Keratinocyte (primary cell): Measurements from ENCODE around the gene PDZD2. TPM values are rescaled to one million over a fixed set of nuclear protein-coding genes. Genes with fewer than 3 reads are reported as not detected.

ENCODE experiments used
- DNase-seq: peaks from one replicate; pipeline ENCODE4 v3.0.0-alpha.2; 2011; ENCODE audit warnings: low read depth, missing footprints, low spot score
- FAIRE-seq: peaks from 2 replicates; lab custom pipeline; 2011; peaks lifted over from hg19 to GRCh38; lab: Jason Lieb, UNC
- H2AFZ ChIP-seq: 2 replicates; pipeline ENCODE4 v1.6.0; 2012; ENCODE audit warnings: low read length, control low read depth, inconsistent platforms; ENCODE audit not compliant: control insufficient read depth
- H3K27ac ChIP-seq: 2 replicates; pipeline ENCODE4 v1.5.1; 2011; ENCODE audit warnings: low read length; ENCODE audit not compliant: control insufficient read depth, insufficient read depth
- H3K27me3 ChIP-seq: 3 replicates; pipeline ENCODE4 v1.6.0; 2011; ENCODE audit warnings: low read length; ENCODE audit not compliant: control insufficient read depth, insufficient read depth; ENCODE audit errors: extremely low read depth
- H3K36me3 ChIP-seq, 2 experiments: 2 replicates in 1 of 2; 3 replicates in 1 of 2; pipeline ENCODE4 v1.5.1; 2011; ENCODE audit warnings: low read length in 2 of 2, mild to moderate bottlenecking in 1 of 2; ENCODE audit not compliant: control insufficient read depth in 2 of 2, insufficient read depth in 2 of 2; ENCODE audit errors: extremely low read depth in 1 of 2
- H3K4me1 ChIP-seq: 3 replicates; pipeline ENCODE4 v1.5.1; 2011; ENCODE audit warnings: low read length; ENCODE audit not compliant: control insufficient read depth, insufficient read depth; ENCODE audit errors: extremely low read depth
- H3K4me2 ChIP-seq: 3 replicates; pipeline ENCODE4 v1.6.0; 2011; ENCODE audit warnings: low read depth, low read length; ENCODE audit not compliant: control insufficient read depth, insufficient read depth; ENCODE audit errors: extremely low read depth
- H3K4me3 ChIP-seq, 3 experiments: fragments of 200-600 bp in 1 of 3; sonication (generic) in 1 of 3; 2 replicates in 2 of 3; 3 replicates in 1 of 3; pipeline ENCODE4 v1.5.1; 2011 to 2016; ENCODE audit warnings: low read length in 3 of 3, mild to moderate bottlenecking in 3 of 3, control low read depth in 2 of 3, inconsistent platforms in 1 of 3, low read depth in 1 of 3, mixed read lengths in 1 of 3, mixed run types in 1 of 3, moderate library complexity in 1 of 3; ENCODE audit not compliant: control insufficient read depth in 2 of 3, insufficient read depth in 2 of 3; ENCODE audit errors: extremely low read depth in 1 of 3
- H3K79me2 ChIP-seq: 2 replicates; pipeline ENCODE4 v1.6.0; 2012; ENCODE audit warnings: low read length; ENCODE audit not compliant: control insufficient read depth, insufficient read depth
- H3K9ac ChIP-seq: 3 replicates; pipeline ENCODE4 v1.6.0; 2011; ENCODE audit warnings: low read length; ENCODE audit not compliant: control insufficient read depth, insufficient read depth; ENCODE audit errors: extremely low read depth
- H3K9me1 ChIP-seq: 3 replicates; pipeline ENCODE4 v1.6.0; 2011; ENCODE audit warnings: low read length; ENCODE audit not compliant: control insufficient read depth, insufficient read depth; ENCODE audit errors: extremely low read depth
- H3K9me3 ChIP-seq: 2 replicates; pipeline ENCODE4 v1.5.1; 2012; ENCODE audit warnings: low read depth, low read length; ENCODE audit not compliant: control insufficient read depth
- H4K20me1 ChIP-seq: 3 replicates; pipeline ENCODE4 v1.6.0; 2011; ENCODE audit warnings: low read length; ENCODE audit not compliant: control insufficient read depth, insufficient read depth; ENCODE audit errors: extremely low read depth
- CTCF ChIP-seq, 3 experiments: IDR thresholded peaks in 1 of 3; conservative IDR thresholded peaks in 1 of 3; optimal IDR thresholded peaks in 1 of 3; 2 replicates in 2 of 3; 3 replicates in 1 of 3; pipeline versions ENCODE3 to v1.5.1; 2011; ENCODE audit warnings: low read length in 3 of 3, mild to moderate bottlenecking in 3 of 3, moderate library complexity in 2 of 3, control low read depth in 1 of 3, inconsistent platforms in 1 of 3; ENCODE audit not compliant: insufficient read depth in 2 of 3; ENCODE audit errors: extremely low read depth in 1 of 3
- EZH2 ChIP-seq: IDR thresholded peaks from one replicate; pipeline ENCODE4 v1.6.1; 2012; ENCODE audit warnings: inconsistent platforms, mild to moderate bottlenecking, low read length, moderate library complexity
- dilution Hi-C: fragments of 300-500 bp; cut with MboI; formaldehyde crosslinking; loops from one replicate; pipeline ENCODE4 v1.7.0; 2020; ENCODE audit warnings: low sequenced_read_pairs; ENCODE audit not compliant: extremely low pct_ligation_motif_present
- polyA plus RNA-seq, 5 experiments: library from polyadenylated mRNA; depleted of rRNA in 3 of 5; stranded (reverse) in 3 of 5; stranded (forward) in 1 of 5; unstranded in 1 of 5; fragments of >200 nt; gene quantifications; 1 replicate in 1 of 5; 2 replicates in 3 of 5; 3 replicates in 1 of 5; pipeline versions ENCODE4 v1.2.1 to v1.2.3, GENCODE V29; 2011 to 2012; ENCODE audit warnings: missing spikeins in 2 of 5, low read depth in 1 of 5, low replicate concordance in 1 of 5

The PDZD2 gene
- polyA plus RNA-seq, 1 donor (not counting 4 experiments of a cell fraction or from before 2014, with no cell fraction given) = 7.3 TPM

DNA sequence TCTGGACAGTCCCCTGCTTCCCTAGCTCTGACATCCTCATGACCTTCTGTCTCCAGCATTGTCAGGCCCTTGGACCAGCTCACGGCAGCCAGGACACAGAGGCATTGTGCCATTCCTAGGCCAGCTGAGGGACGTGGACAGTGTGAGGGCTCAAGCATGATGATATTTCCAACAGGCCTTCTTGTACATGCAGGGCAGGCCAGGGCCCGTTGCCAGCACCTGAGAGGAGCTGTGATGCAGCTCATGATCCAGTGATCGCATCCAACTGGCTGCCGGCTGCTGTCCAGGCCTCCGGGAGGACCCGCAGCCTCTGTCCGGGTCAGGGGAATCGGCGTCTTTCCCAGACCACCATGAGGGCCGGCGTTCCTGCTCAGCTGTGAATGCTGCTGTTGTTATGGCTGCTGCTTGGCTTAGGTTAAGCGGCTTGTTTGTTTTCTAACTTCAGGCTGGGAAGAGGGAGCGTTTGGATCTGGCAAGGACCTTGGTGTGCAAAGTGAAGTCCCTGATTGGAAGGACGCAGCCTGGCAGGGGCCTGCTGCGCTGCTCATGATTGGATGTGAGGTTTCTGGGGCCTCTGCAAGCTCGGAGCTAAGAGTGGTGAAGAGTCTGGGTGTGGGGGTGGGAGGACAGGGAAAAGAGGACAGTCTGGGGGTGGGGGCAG lies 53.8 kb downstream of the PDZD2 start:
- dilution Hi-C loops = no loop called here
- FAIRE-seq (no peak), DNase-seq (no peak)
- Histone ChIP-seq H3K9me1 (no peaks in the 10 kb centered on the region), H3K4me2 (no peak overlapping the region), H3K79me2 (no peaks in the 10 kb centered on the region), H2AFZ (no peak overlapping the region), H3K9me3 (no peaks in the 10 kb centered on the region), H4K20me1 (no peaks in the 10 kb centered on the region), H3K4me1 (no peaks in the 10 kb centered on the region), H3K27ac (no peak overlapping the region), H3K9ac (no peak overlapping the region), H3K36me3 (no peaks in the 10 kb centered on the region), H3K27me3 (no peaks in the 10 kb centered on the region), H3K4me3 (no peak overlapping the region)
- TF ChIP-seq CTCF (optimal IDR thresholded peaks at IDR 0.05 in 1 of 3, IDR thresholded peaks at IDR 0.05 in 1 of 3, conservative IDR thresholded peaks at IDR 0.05 in 1 of 3; ENCODE audit: extremely low read depth in 1 of 3, insufficient read depth in 2 of 3, low read length in 3 of 3) (no peak), EZH2 (no peak)

DNA sequence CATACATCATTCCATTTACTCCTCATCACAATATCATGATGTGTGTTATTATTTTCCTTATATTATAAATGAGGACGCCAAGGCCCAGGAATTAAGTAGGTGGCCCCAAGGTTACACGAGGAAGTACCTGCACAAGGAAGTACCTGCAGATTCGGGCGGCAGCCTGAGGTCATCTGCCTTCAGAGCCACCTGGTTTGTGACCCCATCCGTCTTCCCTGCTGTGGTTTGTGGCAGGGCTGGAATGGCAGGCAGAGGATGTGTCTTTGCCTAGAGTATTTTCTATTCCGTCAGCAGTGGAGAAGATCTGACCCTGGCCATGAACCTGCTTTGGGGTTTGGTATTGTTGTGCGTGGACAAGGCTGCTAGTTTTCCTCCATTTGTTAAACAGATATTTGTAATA lies 59.7 kb downstream of the PDZD2 start:
- Histone ChIP-seq H3K27ac (no peak overlapping the region), H3K27me3 (no peaks in the 10 kb centered on the region), H3K9me3 (no peaks in the 10 kb centered on the region), H3K9me1 (no peaks in the 10 kb centered on the region), H3K4me3 (no peak overlapping the region), H4K20me1 (no peaks in the 10 kb centered on the region), H3K79me2 (no peaks in the 10 kb centered on the region), H3K4me2 (no peak overlapping the region), H3K36me3 (no peaks in the 10 kb centered on the region), H3K9ac (no peak overlapping the region), H3K4me1 (no peaks in the 10 kb centered on the region), H2AFZ (no peak overlapping the region)
- TF ChIP-seq EZH2 = no peak
- no peak for TF ChIP-seq CTCF (optimal IDR thresholded peaks at IDR 0.05 in 1 of 3, IDR thresholded peaks at IDR 0.05 in 1 of 3, conservative IDR thresholded peaks at IDR 0.05 in 1 of 3; ENCODE audit: extremely low read depth in 1 of 3, insufficient read depth in 2 of 3, low read length in 3 of 3)
- dilution Hi-C loops = no loop called here
- DNase-seq (no peak), FAIRE-seq (no peak)
